Osteocyte (in vitro differentiated cells): ENCODE data around the gene KPNA3. TPM values are rescaled to one million over a fixed set of nuclear protein-coding genes. Genes with fewer than 3 reads are reported as not detected.
"Not testable (repeated sequence)": the region's sequence is repeated elsewhere in the genome, so short reads cannot be mapped to it uniquely, and the experiment has no call there.

ENCODE experiments used
- DNase-seq: peaks from one replicate; pipeline ENCODE4 v3.0.0; 2021; ENCODE audit warnings: mixed read lengths; ENCODE audit not compliant: unreplicated experiment; ENCODE audit errors: extremely low spot score
- H3K27ac Mint-ChIP-seq: one replicate; pipeline ENCODE4 v1.8.0; 2021; ENCODE audit warnings: mild to moderate bottlenecking, mixed read lengths; ENCODE audit not compliant: unreplicated experiment
- H3K27me3 Mint-ChIP-seq: one replicate; pipeline ENCODE4 v1.8.0; 2021; ENCODE audit warnings: mixed read lengths; ENCODE audit not compliant: unreplicated experiment
- H3K36me3 Mint-ChIP-seq: one replicate; pipeline ENCODE4 v1.8.0; 2021; ENCODE audit warnings: mixed read lengths; ENCODE audit not compliant: unreplicated experiment
- H3K4me1 Mint-ChIP-seq: one replicate; pipeline ENCODE4 v1.8.0; 2021; ENCODE audit warnings: mixed read lengths; ENCODE audit not compliant: unreplicated experiment
- H3K4me3 Mint-ChIP-seq: one replicate; pipeline ENCODE4 v1.8.0; 2021; ENCODE audit warnings: mild to moderate bottlenecking, moderate library complexity, mixed read lengths; ENCODE audit not compliant: unreplicated experiment
- H3K9me3 Mint-ChIP-seq: one replicate; pipeline ENCODE4 v1.8.0; 2021; ENCODE audit warnings: mixed read lengths; ENCODE audit not compliant: unreplicated experiment
- CTCF ChIP-seq: fragments of 200-600 bp; sonication (generic); IDR thresholded peaks from 2 replicates; pipeline ENCODE4 v1.5.0; 2021; ENCODE audit warnings: antibody characterized with exemption, mild to moderate bottlenecking, moderate library complexity
- total RNA-seq: library from RNA; stranded (reverse); gene quantifications from 2 replicates; pipeline ENCODE4 v1.2.1, GENCODE V29; 2021

Gene KPNA3
- total RNA-seq, 1 donor from 2014 or later, result 39.9 TPM

GRCh38 chr13:49714757-49715156 is 77.7 kb downstream of the KPNA3 start:
- no peaks in the 10 kb centered on the region for H3K4me1 Mint-ChIP-seq
- H3K27ac Mint-ChIP-seq, result no peak overlapping the region
- TF ChIP-seq CTCF, result no peak
- no peak overlapping the region for H3K4me3 Mint-ChIP-seq
- peaks cover 20% of the 10 kb centered on the region for H3K9me3 Mint-ChIP-seq
- DNase-seq, result no peak
- peaks cover 58% of the 10 kb centered on the region for H3K36me3 Mint-ChIP-seq
- no peaks in the 10 kb centered on the region for H3K27me3 Mint-ChIP-seq

GRCh38 chr13:49711218-49711863 is 81.1 kb downstream of the KPNA3 start:
- Mint-ChIP-seq H3K9me3 (peaks cover 15% of the 10 kb centered on the region), H3K27ac (peak overlapping the region; percentile 52), H3K4me3 (no peak overlapping the region), H3K27me3 (no peaks in the 10 kb centered on the region), H3K4me1 (no peaks in the 10 kb centered on the region), H3K36me3 (peaks cover 51% of the 10 kb centered on the region)
- TF ChIP-seq CTCF, result no peak
- DNase-seq, result no peak

GRCh38 chr13:49704264-49704663 is 88.2 kb downstream of the KPNA3 start:
- not testable (repeated sequence) for DNase-seq, H3K27ac Mint-ChIP-seq, H3K9me3 Mint-ChIP-seq, H3K27me3 Mint-ChIP-seq, H3K4me1 Mint-ChIP-seq, H3K4me3 Mint-ChIP-seq
- H3K36me3 Mint-ChIP-seq, result peaks cover 44% of the 10 kb centered on the region

- peaks cover 45% of the 10 kb centered on the region for H3K36me3 Mint-ChIP-seq
- no peak overlapping the region for H3K4me3 Mint-ChIP-seq
- H3K9me3 Mint-ChIP-seq, result no peaks in the 10 kb centered on the region
- no peak for TF ChIP-seq CTCF
- no peaks in the 10 kb centered on the region for H3K27me3 Mint-ChIP-seq
- no peak for DNase-seq
- H3K27ac Mint-ChIP-seq, result no peak overlapping the region
- H3K4me1 Mint-ChIP-seq, result no peaks in the 10 kb centered on the region
These were observed 91.0 kb downstream of the KPNA3 start for GRCh38 chr13:49701491-49701890.

DNA sequence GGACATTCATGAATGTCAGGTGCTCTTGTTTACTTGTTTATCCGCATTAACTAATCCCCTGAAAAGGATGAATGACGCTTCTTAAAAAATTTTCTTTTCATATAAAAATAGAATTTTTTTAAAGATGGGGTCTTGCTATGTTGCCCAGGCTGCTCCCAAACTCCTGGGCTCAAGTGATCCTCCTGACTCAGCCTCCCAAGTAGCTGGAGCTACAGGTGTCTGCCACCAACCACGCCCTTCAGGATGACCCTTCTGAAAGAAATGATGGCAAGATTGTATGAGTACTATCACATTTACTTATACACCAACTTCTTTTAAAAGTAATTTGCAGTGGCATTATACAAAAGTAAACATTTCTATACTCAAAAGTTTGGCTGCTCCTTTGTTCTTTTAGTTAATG is 95.0 kb downstream of the KPNA3 start:
- Mint-ChIP-seq H3K4me1 (no peaks in the 10 kb centered on the region), H3K9me3 (no peaks in the 10 kb centered on the region), H3K36me3 (peaks cover 41% of the 10 kb centered on the region), H3K27ac (no peak overlapping the region), H3K27me3 (no peaks in the 10 kb centered on the region), H3K4me3 (no peak overlapping the region)
- DNase-seq, result no peak
- TF ChIP-seq CTCF, result no peak
